HPDE6-E6E7 (cell line): ENCODE data around the gene CYSTM1.

Source experiments
- DNase-seq: peaks from one replicate; pipeline ENCODE4 v3.0.0; 2011; ENCODE audit warnings: missing footprints; ENCODE audit errors: extremely low spot score

The CYSTM1 gene, protein sequence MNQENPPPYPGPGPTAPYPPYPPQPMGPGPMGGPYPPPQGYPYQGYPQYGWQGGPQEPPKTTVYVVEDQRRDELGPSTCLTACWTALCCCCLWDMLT

GRCh38 chr5:140174465-140175366 lies at the start of gene CYSTM1:
CYSTM1 (plus strand) TSS chr5:140175188; CDS start chr5:140194466, 19,278 bp downstream.
- DNase-seq: peak; percentile 99

DNA sequence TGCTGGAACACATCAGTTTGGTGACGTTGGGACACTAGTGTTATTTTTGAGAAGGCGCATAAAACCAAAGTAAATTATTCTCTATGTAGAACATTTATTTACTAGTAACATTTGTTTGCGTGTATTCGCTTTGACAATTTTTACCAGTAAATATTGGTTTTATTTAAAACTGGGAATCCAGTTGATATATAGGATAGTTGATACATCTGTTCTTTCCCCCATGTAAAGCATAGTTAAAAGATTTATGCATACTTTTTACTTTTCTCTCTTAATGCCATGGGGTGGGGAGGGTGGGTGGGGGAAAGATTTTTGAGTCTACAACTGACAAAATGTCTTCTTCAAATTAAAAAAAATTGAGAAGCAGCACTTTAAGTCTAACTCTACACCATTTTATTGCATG lies 49.4 kb upstream of the CYSTM1 start, which contains the start of gene IGIP:
IGIP (plus strand) TSS at position 301 of the 400 bp plus-strand sequence. CDS start 2,540 bp downstream, outside the sequence.
- DNase-seq: no peak

GRCh38 chr5:140126315-140127012 lies 48.5 kb upstream of the CYSTM1 start:
- no peak for DNase-seq

- no peak for DNase-seq
These were observed 46.6 kb upstream of the CYSTM1 start for GRCh38 chr5:140128376-140128775.

- no peak for DNase-seq
These were observed 43.8 kb upstream of the CYSTM1 start for GRCh38 chr5:140130949-140131733.

DNA sequence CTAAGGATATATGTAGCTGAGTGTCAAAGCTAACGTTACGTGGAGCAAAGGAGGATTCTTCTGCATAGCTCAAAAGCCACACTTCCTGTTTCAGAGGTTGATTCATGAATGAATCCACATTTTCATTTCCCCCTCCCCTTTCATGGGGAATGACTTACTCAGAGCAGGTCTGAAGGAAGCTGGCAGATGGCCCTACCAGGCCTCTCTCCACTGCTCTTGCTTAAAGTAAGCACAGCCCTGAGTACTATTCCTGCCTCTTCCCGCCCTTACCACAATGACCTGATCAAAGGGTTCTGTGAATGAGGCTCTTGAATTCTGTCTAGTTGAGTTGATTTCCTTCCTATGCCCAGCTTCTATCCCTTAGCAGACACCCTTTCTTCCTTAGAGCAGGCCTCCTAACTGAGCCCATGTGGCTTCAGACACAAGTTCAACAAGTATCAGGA lies 43.0 kb upstream of the CYSTM1 start:
- peak; percentile 87 for DNase-seq

DNA sequence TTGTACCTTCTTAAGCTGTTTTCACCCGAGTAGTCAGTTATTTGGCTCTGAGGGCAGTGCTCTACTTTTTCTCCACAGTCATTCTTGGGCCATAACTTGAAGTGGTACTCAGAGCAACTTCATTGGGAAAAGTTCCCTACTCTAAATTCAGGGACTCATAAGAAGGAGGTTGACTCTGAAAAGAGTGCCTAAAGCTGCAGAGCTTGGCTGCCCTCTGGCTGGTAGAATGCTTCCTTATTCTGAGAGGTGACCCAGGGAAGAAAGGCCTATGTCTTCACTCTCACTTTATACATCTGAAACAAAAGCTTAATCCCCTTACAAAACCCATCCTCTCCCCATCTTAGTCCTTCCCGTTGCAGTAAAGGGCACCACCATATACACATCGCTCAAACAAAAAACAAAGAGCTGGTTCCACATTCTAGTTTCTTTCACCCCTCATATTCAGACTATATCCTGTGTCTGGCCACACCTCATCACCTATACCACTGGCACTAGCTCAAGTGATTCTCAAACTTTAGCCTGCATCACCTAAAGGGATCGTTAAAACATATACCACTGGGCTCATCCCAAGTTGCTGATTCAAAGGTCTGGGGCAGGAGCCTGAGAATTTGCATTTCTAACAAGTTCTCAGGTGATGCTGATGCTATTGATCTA lies 41.3 kb upstream of the CYSTM1 start:
- no peak for DNase-seq

DNA sequence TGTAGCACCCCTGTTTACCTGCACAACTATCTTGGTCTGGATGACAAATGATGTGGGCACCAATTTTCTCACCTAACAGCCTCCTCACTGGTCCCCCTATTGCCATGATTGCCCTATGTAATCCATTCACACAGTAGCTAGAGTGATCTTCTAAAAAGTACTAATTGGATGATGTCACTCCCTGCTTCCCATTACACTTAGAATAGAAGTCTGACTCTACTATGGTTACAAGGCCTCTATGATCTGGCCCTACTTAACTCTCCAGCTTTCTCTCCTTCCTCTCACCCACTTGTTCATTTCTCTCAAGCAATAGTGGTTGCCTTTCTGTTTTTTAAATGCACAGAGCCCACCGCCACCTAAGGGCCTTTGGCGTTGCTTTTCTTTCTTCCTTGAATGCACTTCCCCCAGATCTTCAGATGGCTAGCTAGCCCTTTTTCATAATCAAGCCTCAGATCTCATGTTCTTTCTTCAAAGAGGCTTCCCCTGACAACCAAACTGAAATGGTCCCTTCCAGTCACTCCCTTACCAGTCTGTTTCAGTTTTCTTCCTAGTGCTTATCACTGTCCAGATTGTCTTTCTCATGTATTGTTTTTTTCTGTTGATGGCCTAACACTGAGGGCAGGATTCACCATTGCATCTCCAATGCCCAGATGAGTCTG lies 40.6 kb upstream of the CYSTM1 start:
- DNase-seq: no peak

- no peak for DNase-seq
These were observed 39.9 kb upstream of the CYSTM1 start for GRCh38 chr5:140135127-140135526.

DNA sequence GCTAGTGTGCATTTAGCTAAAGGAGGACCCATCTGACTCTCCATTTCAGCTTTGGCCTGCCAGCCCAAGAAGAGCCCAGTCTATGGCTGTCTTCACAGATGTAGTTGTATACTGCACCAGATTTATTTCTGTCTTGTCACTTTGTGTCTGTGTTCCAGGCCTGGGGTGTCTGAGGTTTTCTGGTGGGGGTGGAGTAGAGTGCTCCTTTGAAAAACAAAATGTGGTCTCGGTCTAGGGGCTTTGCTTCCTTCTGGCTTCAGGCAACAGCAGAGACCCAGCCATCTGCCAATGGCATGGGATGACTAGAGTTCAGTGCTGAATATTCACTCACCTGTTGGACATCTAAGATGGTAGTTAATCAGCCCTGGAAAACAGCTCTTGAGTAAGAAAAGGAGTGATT lies 38.4 kb upstream of the CYSTM1 start:
- DNase-seq: no peak

DNA sequence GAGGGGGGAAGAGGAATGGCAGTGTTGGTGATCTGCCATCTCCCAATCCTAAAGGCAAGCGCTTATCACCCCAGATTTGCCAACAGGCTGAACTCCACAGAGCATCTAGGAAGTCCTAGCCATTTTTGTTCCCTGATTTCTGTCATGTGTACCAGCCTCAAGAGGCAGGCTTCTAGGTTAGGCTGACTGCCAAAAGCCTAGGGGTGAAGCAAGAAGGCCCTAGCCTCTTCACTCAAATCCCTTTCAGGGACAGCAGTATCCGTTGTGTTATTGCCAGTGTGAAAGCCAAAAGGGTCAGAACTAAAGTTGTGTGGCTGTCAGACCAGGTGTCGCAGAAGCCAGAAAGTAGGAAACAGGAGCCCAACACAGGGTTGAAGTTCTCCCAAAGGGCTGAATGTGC lies 34.6 kb upstream of the CYSTM1 start:
- DNase-seq: no peak

- DNase-seq: no peak
These were observed 33.7 kb upstream of the CYSTM1 start for GRCh38 chr5:140141241-140141640.

- no peak for DNase-seq
These were observed 32.7 kb upstream of the CYSTM1 start for GRCh38 chr5:140142246-140142645.

GRCh38 chr5:140142856-140143255 lies 32.1 kb upstream of the CYSTM1 start:
- no peak for DNase-seq

GRCh38 chr5:140143521-140144258 lies 31.3 kb upstream of the CYSTM1 start:
- no peak for DNase-seq

DNA sequence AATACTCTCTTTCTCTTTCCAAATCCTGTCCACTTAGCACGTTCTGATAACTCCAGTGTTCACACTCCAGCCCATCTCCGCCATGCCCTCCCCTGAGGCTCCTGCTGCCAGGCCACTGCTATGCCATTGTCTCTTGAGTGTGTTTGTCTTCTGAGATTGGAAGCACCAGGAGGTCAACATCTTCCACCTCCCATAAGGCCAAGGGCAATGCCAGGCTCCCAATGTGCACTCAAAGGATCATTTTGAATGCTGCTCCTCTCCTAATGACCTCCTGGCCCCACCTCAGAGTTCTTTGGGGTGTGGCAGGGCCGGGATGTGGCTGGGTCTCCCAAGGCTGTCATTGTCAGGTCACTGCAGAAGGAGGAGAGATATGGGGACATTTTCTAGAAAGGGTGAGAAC lies 29.7 kb upstream of the CYSTM1 start:
- DNase-seq: no peak

- peak; percentile 74 for DNase-seq
These were observed 29.0 kb upstream of the CYSTM1 start for GRCh38 chr5:140145818-140146522.

DNA sequence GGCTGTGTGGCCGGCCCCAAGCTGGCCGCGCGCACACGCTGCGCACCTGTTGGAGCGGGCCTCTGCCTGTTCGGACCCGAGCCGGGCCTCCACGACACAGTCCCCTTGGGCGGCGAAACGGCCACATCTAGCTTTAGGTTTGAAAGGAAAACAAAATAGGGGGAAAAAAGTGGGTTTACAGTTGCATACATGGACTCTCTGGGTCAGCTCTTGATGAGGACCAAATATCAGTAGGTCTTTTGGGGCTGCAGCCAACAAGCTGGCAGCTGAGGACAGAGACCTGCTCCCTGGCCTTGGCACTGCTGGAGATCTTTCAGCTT lies 28.5 kb upstream of the CYSTM1 start:
- DNase-seq: no peak

GRCh38 chr5:140147460-140147859 lies 27.5 kb upstream of the CYSTM1 start:
- no peak for DNase-seq

DNA sequence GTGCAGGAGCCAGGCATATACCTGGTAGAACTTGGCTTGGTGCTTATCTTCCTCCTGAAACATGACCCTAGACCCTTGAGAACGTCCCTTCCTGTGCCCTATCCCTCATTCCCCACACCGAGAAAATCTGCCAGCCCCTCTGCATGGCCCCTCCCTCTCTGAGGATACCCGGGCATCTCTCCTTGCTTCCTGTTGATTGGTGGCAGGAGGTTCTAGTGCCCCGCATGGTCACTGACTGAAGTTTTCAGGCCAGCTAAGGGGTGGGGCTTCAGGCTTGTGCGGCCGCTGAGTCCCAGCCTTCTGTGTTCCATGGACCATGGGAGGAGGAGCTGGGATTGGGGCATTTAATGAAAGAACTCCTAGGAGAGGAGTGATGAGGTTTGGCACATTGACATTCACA lies 26.5 kb upstream of the CYSTM1 start:
- DNase-seq: no peak
